GM12872 (cell line): ENCODE data around the gene GLIS1.

Experiments used
- CTCF ChIP-seq: IDR thresholded peaks from 3 replicates; pipeline ENCODE4 v1.5.1; 2011; ENCODE audit warnings: low read depth, mild to moderate bottlenecking, low read length, moderate library complexity; ENCODE audit not compliant: insufficient read depth

Gene GLIS1

GRCh38 chr1:53470155-53470554 lies 268.8 kb downstream of the GLIS1 start:
- no peak for TF ChIP-seq CTCF

GRCh38 chr1:53469373-53469772 lies 269.6 kb downstream of the GLIS1 start:
- no peak for TF ChIP-seq CTCF

- no peak for TF ChIP-seq CTCF
These were observed 270.6 kb downstream of the GLIS1 start for GRCh38 chr1:53468374-53468773.

- TF ChIP-seq CTCF = no peak
These were observed 271.6 kb downstream of the GLIS1 start for GRCh38 chr1:53467391-53467790.

- TF ChIP-seq CTCF = no peak
These were observed 273.7 kb downstream of the GLIS1 start for GRCh38 chr1:53465023-53465957.

- TF ChIP-seq CTCF = no peak
These were observed 274.7 kb downstream of the GLIS1 start for GRCh38 chr1:53463961-53464899.

- TF ChIP-seq CTCF = no peak
These were observed 276.0 kb downstream of the GLIS1 start for GRCh38 chr1:53462769-53463501.
